Hematopoietic multipotent progenitor cell treated with erythropoietin and hydrocortisone succinate and interleukin-3 and kit ligand, for 6 days (in vitro differentiated cells): ENCODE measurements around the gene LINGO3.
"Not testable (repeated sequence)": the region's sequence is repeated elsewhere in the genome, so short reads cannot be mapped to it uniquely, and the experiment has no call there.

Experiments
- DNase-seq: peaks from one replicate; pipeline ENCODE4 v3.0.0-alpha.2; 2015

The LINGO3 gene

DNA sequence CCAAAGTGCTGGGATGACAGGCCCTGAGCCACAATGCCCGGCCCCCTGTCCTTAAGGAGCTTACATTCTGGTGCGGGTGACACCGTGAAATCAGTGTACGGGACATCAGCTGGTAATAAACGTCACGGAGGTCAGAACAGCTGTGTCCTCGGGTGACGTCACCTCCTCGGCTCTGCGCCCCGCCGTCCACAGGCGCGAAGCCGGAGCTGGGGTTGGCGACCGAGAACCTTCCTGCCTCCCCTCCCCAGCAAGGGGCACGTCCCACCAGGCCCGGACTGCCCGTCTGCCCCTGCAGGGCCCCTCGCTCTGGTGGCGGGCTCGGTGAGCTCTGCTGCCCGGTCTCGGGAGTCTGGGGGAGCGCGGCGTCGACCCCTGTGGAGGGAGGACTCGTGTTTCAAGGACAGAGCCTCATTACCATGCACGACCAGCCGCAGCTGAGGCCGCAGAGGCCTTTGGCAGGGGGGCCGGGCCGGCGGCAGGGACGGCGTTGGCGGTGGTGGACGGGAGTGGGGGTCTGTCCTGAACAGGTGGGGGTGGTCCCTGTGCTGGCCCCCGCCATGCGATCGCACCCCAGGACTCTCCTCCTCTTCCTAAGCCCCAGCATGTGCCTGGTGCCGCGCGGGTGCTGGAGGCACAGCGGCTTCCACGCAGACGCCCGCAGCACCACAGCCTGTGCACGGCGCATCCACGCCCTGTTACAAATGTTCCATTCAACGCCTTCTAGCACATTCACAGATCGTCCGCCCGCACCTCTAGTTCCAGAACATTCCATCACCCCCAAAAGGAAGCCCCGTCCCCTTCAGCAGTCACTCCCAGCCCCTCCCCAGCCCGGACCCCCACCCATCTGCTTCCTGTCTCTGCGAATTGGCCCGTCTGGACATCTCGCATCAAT is 5.4 kb downstream of the LINGO3 start:
- DNase-seq, result peak; percentile 47

DNA sequence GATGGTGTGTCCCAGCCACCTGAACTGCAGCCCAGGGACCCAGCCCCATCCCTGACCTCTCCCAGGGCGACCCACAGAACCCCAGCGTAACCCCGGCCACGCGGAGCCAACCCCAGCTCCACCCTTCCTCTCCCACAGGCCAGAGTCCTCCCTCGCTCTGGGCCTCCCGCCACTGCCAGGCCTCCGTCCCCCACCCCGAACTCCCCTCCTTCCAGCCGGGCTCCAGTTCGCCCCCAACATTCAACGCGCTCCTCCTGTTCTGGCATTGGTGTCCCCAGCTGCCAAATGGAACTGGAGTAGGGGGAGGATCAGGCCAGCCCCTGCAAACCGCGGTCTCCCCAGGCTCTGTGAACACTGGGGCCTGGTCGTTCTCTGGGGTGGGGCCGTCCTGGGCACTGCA is 7.4 kb downstream of the LINGO3 start:
- no peak for DNase-seq

DNA sequence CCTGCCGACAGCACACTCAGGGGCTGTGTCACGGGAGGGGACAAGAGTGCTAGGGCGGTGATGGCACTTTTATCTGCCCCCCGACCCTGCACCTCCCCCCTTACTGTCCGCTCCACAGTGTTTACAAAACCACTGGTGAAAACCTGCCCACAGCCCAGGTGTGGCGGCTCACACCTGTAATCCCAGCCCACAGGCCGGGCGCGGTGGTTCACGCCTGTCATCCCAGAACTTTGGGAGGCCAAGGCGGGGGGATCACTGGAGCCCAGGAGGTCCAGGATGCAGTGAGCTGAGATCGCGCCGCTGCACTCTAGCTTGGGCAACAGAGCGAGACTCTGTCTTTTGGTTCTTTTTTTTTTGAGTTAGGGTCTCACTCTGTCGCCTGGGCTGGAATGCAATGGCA is 11.8 kb downstream of the LINGO3 start:
- no peak for DNase-seq

DNA sequence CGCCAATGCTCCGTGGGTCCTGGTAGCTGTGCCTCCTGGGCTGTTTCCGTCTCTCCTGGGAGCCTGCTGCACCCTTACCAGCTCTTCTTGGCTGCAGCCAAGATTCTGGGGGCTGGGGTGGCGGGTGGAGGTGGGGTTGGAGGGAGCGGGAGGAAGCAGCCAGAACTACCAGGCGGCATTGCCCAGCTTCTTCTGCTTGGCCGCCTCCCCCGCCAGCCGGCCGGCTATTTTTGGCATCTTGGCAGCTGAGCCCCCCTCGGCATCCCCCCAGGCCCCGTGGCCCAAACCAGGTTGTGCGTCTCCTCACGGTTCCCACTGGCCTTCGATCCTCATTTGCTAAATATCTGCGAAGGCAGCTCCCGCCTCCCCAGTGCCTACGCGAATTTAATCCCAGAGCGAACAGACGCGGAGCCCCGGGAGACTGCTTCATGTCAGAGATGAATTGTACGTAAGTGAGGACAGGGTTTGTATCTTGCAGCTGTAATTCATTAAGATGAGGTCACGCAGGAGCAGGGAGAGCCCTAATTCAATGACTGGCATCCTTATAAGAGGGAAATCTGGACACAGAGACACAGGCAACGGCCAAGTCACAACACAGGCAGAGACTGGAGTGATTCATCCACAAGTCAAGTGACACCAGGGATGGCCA is 13.1 kb downstream of the LINGO3 start:
- no peak for DNase-seq

DNA sequence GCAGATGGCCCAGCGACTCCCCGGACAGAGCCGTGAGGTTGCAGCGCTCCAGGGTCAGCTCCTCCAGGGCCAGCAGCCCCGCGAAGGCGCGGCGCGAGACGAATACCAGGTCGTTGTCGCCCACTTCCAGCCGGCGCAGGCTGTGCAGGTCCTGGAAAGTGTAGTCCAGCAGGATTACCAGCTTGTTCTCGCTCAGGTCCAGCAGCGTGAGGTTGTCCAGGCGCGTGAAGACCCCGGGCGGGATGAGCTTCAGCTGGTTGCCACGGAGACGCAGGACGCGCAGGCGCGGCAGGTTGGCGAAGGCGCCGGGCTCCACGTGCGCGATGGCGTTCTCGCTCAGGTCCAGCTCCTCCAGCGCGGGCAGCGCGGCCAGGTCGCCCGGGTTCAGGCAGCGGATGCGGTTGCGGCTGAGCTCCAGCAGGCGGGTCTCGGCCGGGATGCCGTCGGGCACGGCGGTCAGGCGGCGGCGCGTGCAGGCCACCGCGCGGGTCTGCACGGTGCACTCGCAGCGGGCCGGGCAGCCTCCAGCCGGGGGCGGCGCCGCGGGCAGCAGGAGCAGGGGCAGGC is 16.7 kb downstream of the LINGO3 start:
- DNase-seq, result no peak

DNA sequence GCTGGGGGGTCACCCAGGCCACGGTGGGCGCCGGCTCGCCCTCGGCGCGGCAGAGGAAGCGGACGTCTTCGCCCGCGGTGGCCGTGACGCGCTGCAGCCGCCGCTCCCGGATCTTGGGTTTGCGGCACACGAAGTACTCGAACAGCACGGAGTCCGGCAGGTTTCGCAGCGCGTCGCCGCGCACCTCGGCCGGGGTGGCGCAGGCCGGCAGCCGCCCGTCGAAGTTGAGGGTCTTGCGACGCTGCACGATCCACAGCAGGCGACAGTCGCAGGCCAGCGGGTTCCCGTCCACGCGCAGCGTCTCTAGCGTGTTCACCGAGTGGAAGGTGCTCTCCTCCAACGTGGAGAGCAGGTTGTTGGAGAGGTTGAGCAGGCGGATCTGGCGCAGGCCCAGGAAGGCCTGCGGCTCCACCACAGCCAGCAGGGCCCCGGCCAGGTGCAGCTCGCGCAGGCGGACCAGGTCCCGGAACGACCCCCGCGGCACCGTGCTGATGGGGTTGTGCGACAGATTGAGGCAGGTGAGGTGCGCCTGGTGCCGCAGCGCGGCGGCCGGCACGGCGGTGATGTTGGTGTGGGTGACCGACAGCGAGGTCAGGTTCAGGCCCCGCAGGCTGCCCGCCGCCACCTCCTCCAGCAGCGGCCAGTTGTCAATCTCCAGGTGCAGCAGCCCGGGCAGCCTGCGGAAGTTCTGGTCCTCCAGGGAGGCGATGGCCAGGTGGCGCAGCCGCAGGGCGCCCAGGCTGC is 17.3 kb downstream of the LINGO3 start:
- no peak for DNase-seq

DNA sequence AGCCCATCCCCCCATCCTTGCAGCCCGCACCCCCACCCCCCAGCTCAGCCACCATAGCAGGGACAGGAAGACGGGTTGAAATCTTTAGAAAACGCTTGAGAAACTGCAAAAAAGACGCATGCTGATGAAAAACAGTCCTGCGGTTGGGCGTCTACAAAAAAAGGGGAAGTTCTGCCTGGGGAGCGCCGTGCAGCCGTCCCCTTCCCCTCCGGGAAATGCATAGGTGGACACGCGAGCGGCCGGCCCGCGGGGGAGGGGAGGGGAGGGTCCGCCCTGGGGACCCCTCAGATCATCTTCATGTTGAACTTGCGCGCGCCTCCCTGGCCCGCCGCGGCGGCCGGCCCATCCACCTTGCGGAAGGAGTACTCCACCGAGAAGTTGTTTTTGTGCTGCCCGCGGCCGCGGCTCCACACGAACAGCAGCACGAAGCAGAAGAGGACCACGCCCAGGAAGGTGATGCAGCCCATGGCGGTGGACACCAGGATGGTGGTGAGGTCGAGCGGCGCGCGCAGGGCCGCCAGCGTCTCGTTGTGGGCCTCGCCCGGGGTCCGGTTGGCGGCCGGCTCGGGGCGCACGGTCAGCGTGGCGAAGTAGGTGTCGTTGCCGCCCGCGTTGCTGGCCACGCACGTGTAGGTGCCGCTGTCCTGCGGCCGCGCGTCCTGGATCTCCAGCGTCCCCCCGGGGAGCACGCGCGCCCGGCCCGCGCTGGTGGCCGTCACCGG is 18.1 kb downstream of the LINGO3 start:
- DNase-seq, result peak; percentile 87

DNA sequence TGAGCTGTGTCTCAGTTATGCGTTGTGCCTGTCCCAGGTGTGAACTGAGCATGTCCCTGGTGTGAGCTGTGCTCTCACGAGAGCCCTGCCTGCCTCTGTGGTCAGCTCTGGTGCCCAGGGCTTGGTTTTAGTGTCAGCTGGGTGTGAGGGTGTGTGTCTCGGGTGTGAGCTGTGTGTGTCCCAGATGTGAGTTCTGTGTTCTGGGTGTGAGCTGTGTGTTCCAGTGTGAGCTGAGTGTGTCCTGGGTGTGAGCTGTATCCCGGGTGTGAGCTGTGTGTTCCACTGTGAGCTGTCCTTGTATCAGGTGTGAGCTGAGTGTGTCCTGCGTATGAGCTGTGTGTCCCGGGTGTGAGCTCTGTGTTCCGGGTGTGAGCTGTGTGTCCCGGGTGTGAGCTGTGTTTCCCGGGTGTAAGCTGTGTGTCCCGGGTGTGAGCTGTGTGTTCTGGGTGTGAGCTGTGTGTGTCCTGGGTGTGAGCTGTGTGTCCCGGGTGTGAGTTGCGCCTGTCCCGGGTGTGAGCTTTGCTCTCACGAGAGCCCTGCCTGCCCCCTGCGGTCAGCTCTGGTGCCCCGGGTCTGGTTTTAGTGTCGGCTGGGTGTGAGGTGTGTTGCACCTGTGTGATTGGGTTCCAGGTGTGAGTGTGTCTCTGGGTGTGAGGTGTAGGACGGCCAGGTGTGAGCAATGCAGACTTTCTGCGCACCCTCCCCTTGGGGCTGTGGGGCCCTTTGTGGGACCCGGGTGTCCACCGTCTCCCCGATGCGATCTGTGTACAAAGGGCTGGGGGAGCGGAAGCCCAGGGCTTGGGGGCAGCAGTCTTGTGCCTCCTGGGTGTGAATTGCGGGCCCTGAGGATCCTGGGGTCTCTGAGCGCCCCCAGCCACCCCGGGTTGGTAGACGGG is 18.9 kb downstream of the LINGO3 start:
- DNase-seq, result no peak

DNA sequence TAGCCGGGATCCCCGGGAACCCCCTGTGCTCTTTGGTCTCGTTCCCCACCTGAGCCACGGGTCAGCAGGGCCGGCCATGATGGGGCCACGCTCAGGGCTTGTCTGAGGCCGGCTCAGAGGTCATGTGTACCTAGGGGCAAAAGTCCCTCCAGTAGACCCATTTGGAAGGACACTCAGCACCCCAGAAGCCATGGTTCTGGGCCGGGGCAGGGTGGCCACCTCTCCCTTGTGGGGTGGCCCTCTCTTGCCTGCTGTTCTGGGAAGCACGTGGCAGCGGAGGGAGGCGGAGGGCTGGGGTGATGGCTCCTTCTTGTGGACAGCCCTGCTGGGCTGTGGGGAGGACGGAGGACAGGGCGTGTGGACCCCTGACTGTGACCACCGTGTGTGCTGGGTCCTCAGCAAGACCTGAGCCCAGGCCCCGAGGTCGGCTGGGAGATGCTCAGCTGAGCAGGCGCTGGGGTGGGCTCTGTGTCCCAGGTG is 19.6 kb downstream of the LINGO3 start:
- no peak for DNase-seq

DNA sequence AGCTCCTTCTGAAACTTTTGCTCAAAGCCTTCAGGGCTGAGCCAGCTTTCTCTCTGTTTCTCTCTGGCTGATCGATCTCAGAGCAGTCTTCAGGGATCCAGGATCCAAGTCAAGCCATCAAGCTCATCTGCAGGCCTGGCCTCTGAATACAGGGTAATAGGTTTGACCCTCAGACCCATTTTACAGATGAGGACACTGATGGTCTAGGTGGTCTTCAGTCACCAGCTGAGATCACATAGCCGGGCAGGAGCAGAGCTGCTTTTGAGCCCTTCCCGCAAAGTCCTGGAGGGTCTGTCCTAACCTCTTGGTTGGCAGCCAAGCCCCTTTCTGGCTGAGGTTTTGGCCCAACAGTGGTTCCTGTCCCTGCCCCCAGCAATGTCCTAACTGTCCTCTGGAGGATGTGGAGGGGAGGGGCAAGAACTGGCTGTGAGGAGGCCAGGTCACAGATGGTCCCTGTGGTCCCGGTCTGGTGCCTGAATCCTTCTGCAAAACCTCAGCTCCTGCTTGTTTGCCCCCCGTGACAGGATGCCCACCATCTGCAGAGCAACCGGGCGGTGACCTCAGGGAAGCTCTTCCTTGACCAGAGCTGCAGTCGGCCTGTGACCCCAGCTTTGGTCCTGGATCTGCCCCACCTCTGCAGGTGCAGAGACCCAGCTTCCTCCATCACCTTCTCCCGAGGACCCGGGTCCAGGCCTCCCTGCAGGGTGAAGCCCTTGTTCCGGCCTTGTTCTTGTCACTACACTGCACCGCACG is 20.2 kb downstream of the LINGO3 start:
- peak; percentile 63 for DNase-seq

DNA sequence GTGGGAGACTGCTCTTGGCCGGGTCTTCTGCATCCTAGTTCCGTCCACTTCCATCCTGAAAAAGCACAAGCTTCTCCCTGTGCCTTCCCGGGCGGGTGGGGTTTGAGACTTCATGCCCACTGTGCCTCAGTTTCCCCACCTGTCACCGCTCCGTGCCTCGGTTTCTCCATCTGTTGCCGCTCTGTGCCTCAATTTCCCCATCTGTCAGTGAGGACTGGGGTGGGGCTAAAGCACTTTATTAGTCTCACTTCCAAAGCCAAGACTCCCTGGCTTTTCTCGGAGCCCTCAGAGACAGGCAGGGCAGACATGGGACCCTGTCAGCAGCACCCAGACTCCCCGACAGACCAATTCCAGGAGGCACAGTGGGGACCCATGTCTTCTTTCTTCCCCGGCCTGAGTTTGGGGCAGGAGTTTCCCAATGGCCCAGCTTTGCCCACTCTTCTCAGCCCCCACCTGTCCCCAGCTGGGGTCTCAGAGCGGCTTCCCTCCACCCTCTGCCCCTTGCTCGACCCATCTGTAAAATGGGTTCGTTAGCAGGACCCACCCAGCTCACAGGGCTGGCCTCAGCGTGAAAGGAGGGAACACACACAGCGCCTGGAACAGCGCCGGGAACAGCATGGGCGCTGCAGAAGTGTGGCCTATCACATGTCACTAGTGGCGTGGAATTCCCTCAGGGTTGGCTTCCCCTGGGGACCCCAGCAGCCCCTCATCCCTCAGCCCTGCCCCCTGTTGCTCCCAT is 21.4 kb downstream of the LINGO3 start:
- no peak for DNase-seq

DNA sequence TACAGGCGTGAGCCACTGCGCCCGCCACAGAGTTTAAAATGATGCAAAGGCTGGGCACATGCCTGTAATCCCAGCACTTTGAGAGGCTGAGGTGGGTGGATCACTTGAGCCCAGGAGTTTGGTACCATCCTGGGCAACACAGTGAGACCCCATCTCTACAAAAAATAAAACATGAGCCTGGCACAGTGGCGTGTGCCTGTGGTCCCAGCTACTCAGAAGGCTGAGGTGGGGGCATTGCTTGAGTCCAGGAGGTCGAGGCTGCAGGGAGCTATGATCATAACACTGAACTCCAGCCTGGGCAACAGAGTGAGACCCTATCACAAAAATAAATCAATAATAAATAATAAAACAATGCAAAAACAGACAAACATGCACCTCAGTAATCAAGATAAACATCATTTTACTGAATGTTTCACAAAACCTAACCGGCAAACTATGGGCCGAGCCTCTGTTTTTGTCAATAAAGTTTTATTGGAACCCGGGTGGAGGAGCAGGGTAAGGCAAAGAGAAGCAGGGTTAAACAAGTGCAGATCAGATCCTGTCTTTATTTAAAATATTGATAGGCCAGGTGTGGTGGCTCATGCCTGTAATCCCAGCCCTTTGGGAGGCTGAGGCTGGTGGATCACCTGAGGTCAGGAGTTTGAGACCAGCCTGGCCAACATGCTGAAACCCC is 24.0 kb downstream of the LINGO3 start:
- no peak for DNase-seq

DNA sequence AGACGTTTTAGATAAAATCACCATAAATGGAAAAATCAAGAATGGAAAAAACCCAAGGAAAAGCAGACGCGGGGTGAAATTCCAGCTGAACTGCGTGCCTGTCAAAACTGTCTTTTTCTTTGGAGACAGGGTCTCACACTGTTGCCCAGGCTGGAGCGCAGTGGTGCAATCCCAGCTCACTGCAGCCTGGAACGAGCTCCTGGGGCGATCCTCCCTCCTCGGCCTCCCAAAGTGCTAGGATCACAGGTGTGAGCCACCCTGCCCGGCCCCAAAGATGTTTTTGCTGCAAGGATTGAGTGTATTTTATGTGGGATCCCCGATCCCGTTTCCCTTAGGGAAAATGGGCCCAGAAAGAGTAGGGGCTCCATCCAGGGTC is 25.1 kb downstream of the LINGO3 start:
- no peak for DNase-seq

DNA sequence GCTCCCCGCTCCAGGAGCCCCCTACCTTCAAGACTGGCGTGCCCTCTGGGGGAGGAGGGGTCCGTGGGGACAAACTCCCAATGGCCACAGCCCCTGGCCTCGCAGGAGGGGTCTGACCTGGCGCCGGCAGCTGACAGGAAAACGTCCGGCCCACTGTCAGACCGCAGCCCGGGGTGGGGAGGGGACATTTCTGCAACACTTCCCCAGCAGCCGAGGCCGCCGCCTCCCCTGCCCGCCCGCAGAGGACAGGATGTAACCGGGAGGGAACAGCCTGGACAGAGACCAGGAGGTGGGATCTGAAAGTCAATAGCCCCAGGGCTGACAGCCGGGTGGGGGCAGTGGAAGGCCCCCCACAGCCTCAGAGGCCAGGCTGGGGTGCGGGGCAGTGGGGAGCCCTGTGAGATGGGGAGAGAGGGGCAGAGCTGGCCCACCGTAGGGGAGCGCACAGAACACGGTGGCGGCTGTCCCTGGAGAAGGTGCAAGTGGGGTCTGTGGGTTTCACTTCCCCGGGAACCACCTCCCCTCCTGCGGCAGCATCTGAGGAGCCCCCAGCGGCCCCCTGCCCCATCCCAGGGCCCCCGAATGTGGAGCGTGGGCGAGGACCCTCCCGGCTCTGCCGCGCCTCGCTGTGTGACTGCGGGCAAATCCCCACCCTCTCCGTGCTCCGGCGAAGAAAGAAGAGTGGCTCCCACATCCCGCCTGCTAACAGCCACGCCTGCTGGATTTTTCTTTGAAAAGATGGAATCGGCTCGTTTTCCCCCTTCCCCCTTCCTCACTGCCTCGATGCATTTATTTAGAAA is 25.7 kb downstream of the LINGO3 start, which contains the start of gene PEAK3:
Gene PEAK3 (minus strand): TSS at position 114 of the 800 bp plus-strand sequence. CDS start 1,244 bp downstream, outside the sequence.
- peak; percentile 76 for DNase-seq

DNA sequence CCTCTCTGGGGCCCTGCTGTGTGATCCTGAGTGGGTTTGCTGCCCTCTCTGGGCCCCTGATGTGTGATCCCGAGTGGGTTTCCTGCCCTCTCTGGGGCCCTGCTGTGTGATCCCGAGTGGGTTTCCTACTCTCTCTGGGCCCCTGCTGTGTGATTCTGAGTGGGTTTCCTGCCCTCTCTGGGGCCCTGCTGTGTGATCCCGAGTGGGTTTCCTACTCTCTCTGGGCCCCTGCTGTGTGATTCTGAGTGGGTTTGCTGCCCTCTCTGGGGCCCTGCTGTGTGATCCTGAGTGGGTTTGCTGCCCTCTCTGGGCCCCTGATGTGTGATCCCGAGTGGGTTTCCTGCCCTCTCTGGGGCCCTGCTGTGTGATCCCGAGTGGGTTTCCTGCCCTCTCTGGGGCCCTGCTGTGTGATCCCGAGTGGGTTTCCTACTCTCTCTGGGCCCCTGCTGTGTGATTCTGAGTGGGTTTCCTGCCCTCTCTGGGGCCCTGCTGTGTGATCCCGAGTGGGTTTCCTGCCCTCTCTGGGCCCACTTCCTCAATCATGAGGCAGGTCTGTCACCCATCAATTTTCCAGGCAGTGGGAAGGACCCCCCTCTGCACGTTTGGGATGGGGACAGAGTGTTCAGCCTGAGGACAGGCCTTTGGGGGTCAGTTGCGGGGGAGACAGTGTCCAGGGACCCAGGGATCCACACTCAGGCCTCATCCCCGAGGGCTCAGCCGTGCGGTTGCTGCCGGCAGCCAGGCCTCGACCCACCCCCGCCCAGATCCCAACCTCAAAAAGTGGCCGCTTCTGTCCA is 26.5 kb downstream of the LINGO3 start:
- not testable (repeated sequence) for DNase-seq

DNA sequence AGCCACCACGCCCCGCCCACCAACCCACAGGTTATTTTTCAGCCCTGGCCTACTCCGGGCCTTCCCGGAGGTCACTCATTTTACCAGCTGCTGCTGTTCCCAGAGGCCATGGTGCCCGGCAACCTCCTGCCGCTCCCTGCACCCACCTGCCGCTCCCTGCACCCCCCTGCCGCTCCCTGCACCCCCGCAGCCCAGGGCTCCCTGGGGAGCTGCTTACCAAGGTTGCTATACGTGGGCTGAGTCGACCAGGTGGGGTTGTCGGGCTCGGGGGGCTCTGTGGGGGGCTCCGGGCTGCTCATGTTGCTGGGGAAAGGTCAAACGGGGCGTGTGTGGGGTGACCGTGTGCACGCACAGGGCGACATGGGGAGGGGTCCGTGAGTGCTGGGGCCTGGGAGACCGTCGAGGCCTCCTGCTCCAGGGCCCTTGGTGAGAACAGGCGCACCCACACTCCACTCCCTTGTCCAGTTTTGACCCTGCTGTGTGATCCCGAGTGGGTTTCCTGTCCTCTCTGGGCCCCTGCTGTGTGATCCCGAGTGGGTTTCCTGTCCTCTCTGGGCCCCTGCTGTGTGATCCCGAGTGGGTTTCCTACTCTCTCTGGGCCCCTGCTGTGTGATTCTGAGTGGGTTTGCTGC is 27.2 kb downstream of the LINGO3 start:
- no peak for DNase-seq
